Left lung (tissue), 10 donors: ENCODE measurements around the gene SLC7A6. TPM values are rescaled to one million over a fixed set of nuclear protein-coding genes. Genes with fewer than 3 reads are reported as not detected.

ENCODE experiments used
- ATAC-seq: fragments of 200-7000 bp; cut with Tn5 transposase; one replicate; pipeline ENCODE4 v1.9.1; 2020; ENCODE audit warnings: moderate library complexity
- DNase-seq, 4 donors: peaks; one replicate each; pipeline ENCODE4 v3.0.0-alpha.2; 2013 to 2020
- H3K27ac ChIP-seq, 2 donors: fragments of 200-600 bp; sonication (generic) in 1 of 2; one replicate each; pipeline versions ENCODE4 v1.5.0 to v1.8.0; 2020 to 2021
- H3K27me3 ChIP-seq, 2 donors: fragments of 200-600 bp; sonication (generic) in 1 of 2; one replicate each; pipeline versions ENCODE4 v1.5.0 to v1.8.0; 2020 to 2021
- H3K36me3 ChIP-seq, 2 donors: fragments of 200-600 bp; sonication (generic) in 1 of 2; one replicate each; pipeline versions ENCODE4 v1.5.0 to v1.8.0; 2020 to 2021
- H3K4me1 ChIP-seq, 2 donors: fragments of 200-600 bp; one replicate each; pipeline ENCODE4 v1.8.0; 2021
- H3K4me3 ChIP-seq, 2 donors: fragments of 200-600 bp; sonication (generic) in 1 of 2; one replicate each; pipeline versions ENCODE4 v1.5.0 to v1.8.0; 2020 to 2021; ENCODE audit warnings: mild to moderate bottlenecking in 1 of 2
- H3K9me3 ChIP-seq, 2 donors: fragments of 200-600 bp; sonication (generic) in 1 of 2; one replicate each; pipeline versions ENCODE4 v1.5.0 to v1.8.0; 2020 to 2021
- intact Hi-C, 2 donors: fragments of 100-400 bp; cut with DNase I; formaldehyde crosslinking; loops; one replicate each; pipeline versions ENCODE4 v1.11.2 to v1.14.2; 2022
- polyA plus RNA-seq, 6 donors: library from polyadenylated mRNA; unstranded; fragments of 120-200 nt; gene quantifications; one replicate each; pipeline ENCODE4 v1.2.1, GENCODE V29; 2013; ENCODE audit not compliant: insufficient read length in 6 of 6
- total RNA-seq, 2 donors: library from RNA; stranded (reverse); fragmentation: NEBNext Ultra II Directional; extraction: Animal tissue kit (Norgen Biotek cat#: 25700); gene quantifications; one replicate each; pipeline ENCODE4 v1.2.1, GENCODE V29; 2021
- TF ChIP-seq, protein P1 (sequence below), 2 donors: fragments of 200-600 bp; sonication (generic) in 1 of 2; IDR thresholded peaks; one replicate each; pipeline versions ENCODE4 v1.5.0 to v1.8.0; 2021; ENCODE audit warnings: antibody characterized with exemption in 2 of 2
- donor health status: DM: no; HTN: yes; CAD: no.
- donor health status: DM: no; HTN: no; CAD: no.

SLC7A6 gene
- total and polyA plus RNA-seq, 8 donors: 9.6 to 55.6 (median 12.2) TPM

DNA sequence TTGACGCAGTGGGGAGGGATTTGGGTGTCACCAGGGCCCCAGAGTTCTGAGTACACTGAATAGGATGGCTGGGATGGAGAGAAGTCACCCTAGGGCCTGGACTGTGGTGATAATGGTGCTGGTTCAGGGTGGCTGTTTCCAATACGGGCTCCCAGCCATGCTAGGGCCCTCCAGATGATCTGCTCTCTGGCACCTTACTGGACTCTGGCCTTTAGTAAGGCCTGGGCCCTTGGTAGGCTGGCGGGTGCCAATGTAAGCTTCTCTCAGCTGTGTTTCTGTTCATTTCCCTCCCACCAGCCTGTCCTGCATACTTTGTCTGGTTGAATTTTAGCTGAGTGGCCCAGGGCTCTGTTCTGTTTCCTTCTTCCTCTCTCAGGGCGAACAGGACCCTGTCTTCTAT is 16.4 kb upstream of the SLC7A6 start:
- intact Hi-C loops: no loop called here
- no peak overlapping the region for H3K4me3 ChIP-seq
- peaks cover 0 to 38% of the 10 kb centered on the region in 2 donors for H3K36me3 ChIP-seq

DNA sequence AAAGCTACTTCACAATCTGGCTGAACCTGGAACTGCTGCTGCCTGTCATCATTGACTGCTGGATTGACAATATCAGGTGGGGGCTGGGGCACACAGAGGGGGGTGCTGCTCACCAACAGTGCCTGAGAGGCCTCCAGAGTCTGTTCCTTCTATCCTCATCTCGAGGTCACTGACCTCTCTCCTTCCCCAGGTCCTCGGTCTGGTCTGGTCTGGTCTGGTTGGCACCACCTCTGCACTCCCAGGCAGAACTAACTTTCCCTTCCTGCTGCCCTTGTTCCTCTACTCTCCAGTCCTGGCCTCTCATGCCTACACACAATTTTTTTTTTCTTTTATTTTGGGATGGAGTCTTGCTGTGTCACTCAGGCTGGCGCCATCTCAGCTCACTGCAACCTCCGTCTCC is 15.0 kb upstream of the SLC7A6 start:
- no peaks in the 10 kb centered on the region for H3K27me3 ChIP-seq
- peaks cover 0 to 53% of the 10 kb centered on the region in 2 donors for H3K36me3 ChIP-seq
- TF ChIP-seq, protein P1, sequence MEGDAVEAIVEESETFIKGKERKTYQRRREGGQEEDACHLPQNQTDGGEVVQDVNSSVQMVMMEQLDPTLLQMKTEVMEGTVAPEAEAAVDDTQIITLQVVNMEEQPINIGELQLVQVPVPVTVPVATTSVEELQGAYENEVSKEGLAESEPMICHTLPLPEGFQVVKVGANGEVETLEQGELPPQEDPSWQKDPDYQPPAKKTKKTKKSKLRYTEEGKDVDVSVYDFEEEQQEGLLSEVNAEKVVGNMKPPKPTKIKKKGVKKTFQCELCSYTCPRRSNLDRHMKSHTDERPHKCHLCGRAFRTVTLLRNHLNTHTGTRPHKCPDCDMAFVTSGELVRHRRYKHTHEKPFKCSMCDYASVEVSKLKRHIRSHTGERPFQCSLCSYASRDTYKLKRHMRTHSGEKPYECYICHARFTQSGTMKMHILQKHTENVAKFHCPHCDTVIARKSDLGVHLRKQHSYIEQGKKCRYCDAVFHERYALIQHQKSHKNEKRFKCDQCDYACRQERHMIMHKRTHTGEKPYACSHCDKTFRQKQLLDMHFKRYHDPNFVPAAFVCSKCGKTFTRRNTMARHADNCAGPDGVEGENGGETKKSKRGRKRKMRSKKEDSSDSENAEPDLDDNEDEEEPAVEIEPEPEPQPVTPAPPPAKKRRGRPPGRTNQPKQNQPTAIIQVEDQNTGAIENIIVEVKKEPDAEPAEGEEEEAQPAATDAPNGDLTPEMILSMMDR (IDR thresholded peaks at IDR 0.05): no peak
- H3K4me1 ChIP-seq: peaks cover 10 to 35% of the 10 kb centered on the region in 2 donors
- DNase-seq: no peak
- H3K9me3 ChIP-seq: no peaks in the 10 kb centered on the region
- H3K27ac ChIP-seq: no peak overlapping the region
- ATAC-seq: no peak
- no peak overlapping the region for H3K4me3 ChIP-seq
- intact Hi-C loops: no loop called here

More for the DNA sequence above, 16.4 kb upstream of the SLC7A6 start:
- Histone ChIP-seq H3K9me3 (no peaks in the 10 kb centered on the region), H3K27ac (peak overlapping the region; percentile 1 to 40), H3K4me1 (peaks cover 13 to 39% of the 10 kb centered on the region in 2 donors), H3K27me3 (no peaks in the 10 kb centered on the region)
- TF ChIP-seq, protein P1 (IDR thresholded peaks at IDR 0.05): no peak
- DNase-seq (no peak), ATAC-seq (no peak)

DNA sequence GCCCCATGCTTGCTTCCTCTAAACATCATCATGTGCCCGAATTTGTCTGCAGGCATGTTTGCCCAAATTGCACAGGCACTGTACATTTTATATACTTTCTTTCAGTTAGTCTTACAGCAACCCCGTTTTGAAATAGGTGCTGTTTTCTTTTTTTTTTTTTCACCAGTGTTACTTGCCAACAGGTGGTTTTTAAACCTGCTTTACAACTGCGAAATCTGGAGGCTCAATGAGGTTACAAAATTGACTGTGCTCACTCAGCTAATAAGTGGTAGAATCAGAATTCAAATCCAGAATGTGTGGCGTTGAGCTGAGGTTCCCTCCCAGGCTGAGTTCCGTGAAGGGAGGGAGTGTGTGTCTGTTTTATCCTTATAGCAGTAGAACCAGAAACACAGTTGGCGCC is 13.4 kb upstream of the SLC7A6 start:
- TF ChIP-seq, protein P1 (IDR thresholded peaks at IDR 0.05): no peak
- H3K9me3 ChIP-seq: no peaks in the 10 kb centered on the region
- H3K27me3 ChIP-seq: no peaks in the 10 kb centered on the region
- H3K4me3 ChIP-seq: no peak overlapping the region
- ATAC-seq: no peak
- no peak overlapping the region for H3K27ac ChIP-seq
- H3K4me1 ChIP-seq: peaks cover 5 to 27% of the 10 kb centered on the region in 2 donors
- intact Hi-C loops: loop anchor here (5.0 to 10.0 kb wide), 2 partner anchors 74 to 261 kb away; no protein-coding TSS in a partner anchor
- H3K36me3 ChIP-seq: peaks cover 0 to 69% of the 10 kb centered on the region in 2 donors
- no peak for DNase-seq

DNA sequence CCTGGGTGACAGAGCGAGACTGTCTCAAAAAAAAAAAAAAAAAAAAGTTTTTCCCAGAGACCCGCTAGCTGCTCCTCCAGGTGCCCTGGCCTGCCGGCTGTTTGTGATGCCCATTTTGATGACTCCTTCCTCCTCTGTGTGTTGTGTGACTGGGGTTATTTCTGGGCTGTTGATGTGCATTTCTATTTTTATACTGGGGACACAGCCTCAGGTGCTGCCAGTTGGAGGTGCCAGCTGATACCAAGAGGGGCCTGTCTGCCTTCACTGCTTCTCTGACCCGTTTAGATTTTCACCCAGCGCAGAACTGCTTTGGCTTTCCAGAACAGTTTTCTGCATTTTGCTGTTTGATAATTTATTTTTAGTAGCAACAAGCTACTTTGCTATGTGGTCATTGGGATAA is 12.5 kb upstream of the SLC7A6 start:
- no peak for ATAC-seq
- H3K27ac ChIP-seq: no peak overlapping the region
- intact Hi-C loops: loop anchor here (5.0 to 10.0 kb wide), 2 partner anchors 73 to 260 kb away; no protein-coding TSS in a partner anchor
- H3K4me3 ChIP-seq: no peak overlapping the region
- no peaks in the 10 kb centered on the region for H3K9me3 ChIP-seq
- TF ChIP-seq, protein P1 (IDR thresholded peaks at IDR 0.05): no peak
- H3K36me3 ChIP-seq: peaks cover 0 to 77% of the 10 kb centered on the region in 2 donors
- DNase-seq: no peak
- H3K4me1 ChIP-seq: peaks cover 0 to 18% of the 10 kb centered on the region in 2 donors
- no peaks in the 10 kb centered on the region for H3K27me3 ChIP-seq

DNA sequence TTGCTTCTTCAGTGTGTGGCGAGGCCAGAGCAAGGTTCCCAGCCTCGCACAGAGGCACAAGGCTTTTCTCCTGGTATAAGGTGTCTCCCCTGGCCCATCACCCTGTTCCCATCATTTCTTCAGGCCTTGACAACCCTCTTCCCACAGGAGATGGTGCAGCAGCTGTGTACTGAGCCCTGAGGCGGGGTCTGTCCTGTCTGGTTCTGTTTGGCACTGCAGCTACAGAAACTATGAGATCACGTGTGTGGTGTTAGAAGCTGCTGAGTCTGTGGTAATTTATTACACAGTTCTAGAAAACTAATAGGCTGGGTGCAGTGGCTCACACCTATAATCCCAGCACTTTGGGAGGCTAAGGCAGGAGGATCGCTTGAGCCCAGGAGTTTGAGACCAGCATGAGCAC is 11.9 kb upstream of the SLC7A6 start:
- TF ChIP-seq, protein P1 (IDR thresholded peaks at IDR 0.05): no peak
- H3K4me3 ChIP-seq: no peak overlapping the region
- ATAC-seq (no peak), DNase-seq (no peak)
- no peak overlapping the region for H3K27ac ChIP-seq
- intact Hi-C loops: loop anchor here (5.0 to 10.0 kb wide), 2 partner anchors 72 to 260 kb away; no protein-coding TSS in a partner anchor
- H3K4me1 ChIP-seq: peaks cover 0 to 18% of the 10 kb centered on the region in 2 donors
- H3K27me3 ChIP-seq: no peaks in the 10 kb centered on the region
- peaks cover 0 to 80% of the 10 kb centered on the region in 2 donors for H3K36me3 ChIP-seq
- no peaks in the 10 kb centered on the region for H3K9me3 ChIP-seq
